NK-92 (cell line): ENCODE measurements around the gene PDE2A.

ENCODE experiments used
- DNase-seq: peaks from one replicate; lab custom pipeline; 2025; ENCODE audit not compliant: unreplicated experiment; lab: John Stamatoyannopoulos, UW

The PDE2A gene

DNA sequence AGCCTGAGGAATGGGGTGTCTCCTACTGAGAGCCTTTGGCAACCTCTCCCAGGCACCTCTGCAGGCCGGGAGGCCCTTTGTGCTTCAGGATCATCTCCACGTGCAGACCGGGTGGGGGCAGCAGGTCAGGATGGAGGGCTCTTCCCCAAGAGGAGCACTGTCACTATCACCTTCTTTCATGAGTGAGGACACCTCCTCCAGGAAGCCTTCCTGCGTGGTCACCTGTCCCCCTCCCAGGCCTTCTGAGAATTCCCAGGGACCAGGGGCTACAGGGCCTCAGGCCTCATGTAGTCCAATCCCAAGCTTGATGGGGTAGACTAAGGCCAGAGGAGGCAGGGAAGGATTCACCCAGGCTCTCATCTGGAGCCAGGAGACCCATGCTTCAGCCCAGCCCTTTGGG is 57.6 kb downstream of the PDE2A start:
- DNase-seq = no peak

DNA sequence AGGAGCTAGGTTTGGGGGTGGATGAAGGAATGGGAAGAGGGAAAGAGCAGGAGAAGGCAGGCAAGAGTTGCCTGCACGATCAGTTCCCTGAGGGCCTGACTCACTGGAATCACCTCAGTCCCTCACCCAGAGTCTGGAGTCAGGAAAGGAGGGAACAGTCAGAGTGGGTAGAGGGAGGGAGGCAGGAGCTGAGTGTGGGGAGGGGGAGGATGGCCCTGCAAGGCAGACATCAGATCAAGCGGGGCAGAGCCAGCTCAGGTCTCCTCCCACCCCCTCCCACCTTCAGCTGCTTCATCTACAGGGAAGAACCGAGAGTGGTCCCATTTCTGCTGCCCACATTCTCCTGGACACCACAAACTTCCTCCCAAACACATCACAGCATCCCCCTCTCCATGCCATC is 58.9 kb downstream of the PDE2A start:
- no peak for DNase-seq

DNA sequence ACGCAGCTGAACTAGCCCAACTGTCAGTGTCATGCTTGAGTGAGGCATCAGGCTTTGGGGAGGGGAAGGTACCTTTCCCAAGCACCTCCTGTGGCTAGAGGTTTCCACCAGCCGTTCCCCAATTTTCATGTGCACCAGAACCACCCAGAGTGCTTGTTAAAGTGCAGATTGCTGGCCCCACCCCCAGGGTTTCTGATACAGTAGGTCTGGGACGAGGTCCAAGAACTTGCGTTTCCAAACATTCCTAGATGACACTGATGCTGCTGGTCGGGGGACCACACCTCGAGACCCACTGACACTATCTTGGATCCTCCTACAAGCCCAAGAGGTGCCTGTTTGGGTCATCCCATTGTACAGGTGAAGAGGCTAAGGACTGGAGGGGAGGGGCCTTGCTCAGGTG is 59.8 kb downstream of the PDE2A start:
- DNase-seq = no peak

DNA sequence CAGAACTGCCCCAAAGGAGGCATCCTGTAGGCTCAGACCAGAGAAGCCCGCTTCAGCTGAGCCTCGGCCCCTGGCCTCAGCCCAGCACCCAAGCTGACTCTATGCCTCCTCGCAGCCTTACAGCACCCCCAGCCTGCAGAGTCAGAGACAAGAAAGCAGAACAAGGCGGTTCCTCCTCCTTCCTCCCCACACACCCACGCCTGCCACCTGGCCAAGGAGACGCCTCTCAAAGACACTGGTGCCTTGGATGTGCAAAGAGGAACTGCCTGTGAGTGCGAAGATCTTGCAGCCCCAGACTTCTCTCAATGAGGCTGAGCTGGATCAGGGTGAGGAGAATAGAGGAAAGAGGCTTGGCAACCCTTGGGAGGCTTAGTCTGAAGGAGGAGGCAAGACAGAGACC is 60.2 kb downstream of the PDE2A start:
- no peak for DNase-seq

DNA sequence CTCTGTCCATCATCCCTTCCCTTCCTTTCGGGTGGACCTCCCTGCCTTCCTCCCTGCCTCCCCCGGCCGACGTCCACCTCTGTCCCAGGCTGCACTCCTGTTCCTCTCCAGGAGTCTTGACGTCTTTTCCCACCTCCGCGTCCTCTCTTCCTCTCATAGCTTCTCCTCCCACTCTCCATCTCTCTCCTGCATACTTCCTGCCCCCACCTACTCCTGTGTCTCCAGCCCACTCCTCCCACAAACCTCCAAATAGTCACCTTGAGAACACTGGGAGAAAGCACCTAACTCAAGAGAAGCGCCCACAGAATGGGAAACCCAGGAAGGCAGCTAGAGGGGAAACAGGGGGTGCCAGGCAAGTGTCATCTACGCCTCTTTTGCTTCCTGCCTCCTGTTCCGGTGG is 60.8 kb downstream of the PDE2A start:
- DNase-seq = no peak

DNA sequence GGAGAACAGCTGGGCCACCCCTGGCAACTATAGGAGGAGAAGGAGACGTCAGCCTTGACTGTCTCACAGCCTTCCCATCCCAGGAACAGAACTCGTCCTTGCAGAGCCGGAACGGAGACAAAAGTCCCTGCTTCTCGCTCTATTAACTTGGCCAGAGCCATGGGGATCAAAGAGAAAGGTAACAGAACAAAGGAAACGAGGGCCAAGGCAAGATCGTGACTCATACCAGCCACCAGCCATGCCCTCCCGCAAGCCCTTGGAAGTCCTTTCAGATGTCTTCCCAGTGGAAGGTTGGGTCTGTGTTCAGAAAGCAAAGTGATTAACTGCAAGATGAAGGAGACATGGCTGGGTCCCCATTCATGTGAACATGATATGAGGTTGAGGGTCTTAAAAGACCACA is 64.7 kb downstream of the PDE2A start:
- no peak for DNase-seq

DNA sequence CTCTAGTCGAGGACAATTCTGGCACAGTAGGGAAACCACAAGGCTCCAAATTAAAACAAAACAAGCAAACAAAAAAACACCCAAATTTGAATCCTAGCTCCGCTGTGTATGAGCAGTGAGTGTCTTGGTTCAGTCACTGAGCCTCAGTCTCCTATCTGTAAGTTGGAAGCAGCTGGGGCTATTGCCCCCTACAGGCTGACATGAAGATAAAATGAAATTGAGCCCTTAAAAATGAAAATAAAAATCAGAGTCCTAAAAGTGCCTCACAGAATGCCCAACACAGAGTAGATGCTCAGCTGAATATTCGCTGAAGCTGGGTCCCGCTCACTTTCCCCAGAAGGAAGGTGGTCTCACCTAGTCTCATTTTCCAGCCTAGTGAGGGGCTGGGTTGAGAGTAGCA is 65.2 kb downstream of the PDE2A start:
- no peak for DNase-seq

DNA sequence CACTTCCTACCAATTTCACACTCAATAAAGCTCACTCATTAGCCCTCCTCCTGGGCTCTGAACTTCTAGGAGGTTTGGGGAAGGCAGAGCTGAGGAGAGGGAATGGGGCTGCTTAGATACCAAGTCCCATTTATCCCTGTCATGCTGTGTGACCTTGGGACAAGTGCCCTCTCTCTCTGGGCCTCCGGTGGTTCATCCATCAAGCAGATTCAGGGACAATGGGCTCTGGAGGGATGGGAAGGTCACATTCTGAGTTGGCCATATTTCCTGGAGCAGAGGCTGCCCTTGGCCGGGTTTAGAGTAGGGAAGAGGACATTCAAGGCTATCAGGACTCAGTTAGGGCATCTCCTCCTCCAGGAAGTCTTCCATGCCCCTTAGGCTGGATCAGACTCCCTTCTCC is 66.7 kb downstream of the PDE2A start:
- DNase-seq = no peak

DNA sequence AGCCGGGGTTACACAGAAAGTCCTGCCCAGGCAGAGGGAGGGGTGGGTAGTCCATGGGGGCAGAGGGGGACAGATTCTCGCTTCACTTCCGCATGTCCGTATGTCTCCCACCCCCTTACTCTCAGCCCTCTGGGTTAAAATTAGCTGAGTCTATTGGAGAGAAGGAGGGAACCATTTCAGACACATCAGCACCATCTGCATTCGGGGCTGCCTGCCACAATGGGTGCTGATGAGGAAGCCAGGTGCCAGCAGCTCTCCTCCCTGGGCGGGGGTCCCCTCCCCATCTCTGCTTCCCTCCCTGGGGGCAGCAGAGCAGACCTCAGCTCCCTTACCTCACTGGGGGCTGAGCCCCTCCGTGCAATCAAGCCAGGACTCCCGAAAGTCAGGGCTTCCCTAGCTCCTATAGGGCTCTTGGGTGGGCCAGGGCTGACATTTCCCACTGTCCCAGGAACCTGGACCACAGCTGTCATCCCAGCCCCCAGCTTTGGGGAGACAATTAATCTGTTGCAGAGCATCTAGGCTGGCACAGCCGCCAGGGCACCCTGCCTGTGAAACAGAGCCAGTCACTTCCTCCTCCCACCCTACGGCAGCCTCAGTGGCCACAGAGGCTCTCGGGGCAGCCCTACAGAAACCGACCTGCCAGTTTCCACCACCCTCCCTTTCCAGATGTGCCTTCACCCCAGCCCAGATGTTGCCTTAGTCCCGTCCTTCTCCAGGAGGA is 67.3 kb downstream of the PDE2A start:
- no peak for DNase-seq

DNA sequence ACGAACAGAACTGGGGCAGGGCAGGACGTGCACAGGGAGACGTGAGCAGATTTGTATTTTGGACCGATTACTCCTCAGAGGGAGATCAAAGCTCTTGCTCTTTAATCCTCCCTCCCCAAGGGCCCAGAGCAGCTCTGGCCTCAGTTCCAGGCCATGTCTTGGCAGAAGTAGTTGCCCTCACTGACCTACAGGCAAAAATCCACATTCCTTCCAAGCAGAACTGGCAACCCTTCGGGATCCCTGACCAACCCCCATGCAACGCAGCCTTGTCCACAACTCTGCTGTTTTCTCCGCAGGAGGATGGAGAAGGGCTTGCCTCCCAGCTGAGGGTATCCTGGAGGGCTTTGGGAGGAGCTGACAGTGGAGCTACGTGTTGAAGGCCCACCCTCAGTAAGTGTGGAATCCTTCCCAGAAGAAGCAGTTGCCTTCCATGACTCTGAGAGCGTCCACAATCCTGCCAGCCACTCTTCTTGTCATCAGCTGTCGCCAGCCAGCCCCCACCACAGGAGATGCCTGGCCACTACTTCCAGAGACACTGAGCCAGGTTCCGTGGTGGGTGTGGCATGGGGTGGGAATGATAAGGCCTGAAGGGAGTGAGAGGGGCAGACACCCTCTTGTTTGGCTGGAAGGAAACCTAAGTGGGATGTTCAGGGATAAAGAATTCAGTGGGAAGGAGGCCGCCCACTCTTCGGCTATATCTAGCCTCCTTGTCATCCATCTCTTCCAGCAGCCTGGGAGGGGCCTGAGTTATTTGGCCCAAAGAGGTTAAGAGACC is 68.1 kb downstream of the PDE2A start:
- DNase-seq = no peak

DNA sequence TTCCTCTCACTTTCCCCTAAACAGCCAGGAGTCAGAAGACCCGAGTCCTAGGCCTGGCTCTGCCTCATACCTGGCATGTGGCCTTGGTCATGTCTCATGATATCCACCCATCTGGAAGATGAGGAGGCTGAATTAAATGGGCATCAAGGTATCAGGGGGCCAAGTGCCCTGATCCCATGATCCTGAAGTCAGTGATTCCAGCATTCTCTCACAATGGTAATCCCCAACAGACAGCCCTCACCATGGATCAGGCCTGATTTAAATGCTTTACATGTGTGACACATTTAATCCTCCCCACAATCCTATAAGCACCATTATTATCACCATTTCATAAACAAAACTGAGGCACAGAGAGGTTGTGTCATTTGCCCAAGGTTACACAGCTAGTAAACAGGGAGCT is 70.0 kb downstream of the PDE2A start:
- DNase-seq = no peak

DNA sequence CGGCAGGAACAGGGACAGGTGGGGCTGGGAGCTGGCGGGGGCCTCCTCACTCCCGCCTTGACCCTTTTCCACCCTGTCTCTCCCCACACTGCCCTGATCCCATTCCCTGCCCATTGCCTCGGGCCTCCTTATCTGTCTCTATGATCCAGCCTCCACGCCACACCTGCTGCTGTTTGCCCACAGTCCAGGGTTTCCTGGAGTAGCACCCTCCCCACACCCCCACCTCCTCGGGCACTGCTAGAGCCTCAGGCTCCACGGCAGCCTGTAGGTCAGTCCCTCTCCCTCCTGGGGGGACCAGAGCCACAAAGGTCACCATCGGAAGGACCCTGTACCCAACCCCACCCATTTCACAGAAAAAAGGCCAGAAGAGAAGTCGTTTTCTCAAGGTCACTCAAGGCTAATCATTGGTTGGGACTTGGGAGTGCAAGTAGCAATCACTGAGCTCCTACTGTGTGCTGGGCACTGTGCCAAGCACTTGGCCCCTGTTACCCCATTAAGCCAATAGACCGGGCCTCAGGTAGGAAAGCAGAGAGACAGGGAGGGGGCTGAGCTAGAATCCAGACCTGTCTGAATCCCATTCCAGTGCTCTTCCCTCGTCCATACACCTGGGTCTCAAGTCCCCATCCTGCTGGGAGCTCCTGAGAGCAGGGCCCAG is 71.8 kb downstream of the PDE2A start:
- no peak for DNase-seq

DNA sequence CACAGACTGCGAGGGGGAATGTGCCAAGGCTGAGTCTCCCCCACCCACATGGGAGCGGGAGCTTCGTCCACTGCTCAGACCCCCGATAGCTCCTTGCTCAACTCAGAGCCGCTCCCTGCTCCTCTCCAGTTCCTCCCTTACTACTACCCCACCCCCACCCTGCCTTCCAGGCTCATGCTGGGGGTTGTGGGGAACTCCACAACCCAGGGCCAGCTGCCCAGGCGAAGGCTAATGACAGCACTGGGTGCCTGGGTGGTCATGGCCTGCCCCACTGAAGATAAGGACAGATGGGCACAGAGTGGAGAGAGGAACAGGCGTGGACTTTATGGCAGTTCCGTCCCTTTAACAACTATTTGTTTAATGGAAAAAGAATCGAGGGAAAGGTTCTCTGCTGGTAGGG is 73.7 kb downstream of the PDE2A start:
- DNase-seq = no peak

DNA sequence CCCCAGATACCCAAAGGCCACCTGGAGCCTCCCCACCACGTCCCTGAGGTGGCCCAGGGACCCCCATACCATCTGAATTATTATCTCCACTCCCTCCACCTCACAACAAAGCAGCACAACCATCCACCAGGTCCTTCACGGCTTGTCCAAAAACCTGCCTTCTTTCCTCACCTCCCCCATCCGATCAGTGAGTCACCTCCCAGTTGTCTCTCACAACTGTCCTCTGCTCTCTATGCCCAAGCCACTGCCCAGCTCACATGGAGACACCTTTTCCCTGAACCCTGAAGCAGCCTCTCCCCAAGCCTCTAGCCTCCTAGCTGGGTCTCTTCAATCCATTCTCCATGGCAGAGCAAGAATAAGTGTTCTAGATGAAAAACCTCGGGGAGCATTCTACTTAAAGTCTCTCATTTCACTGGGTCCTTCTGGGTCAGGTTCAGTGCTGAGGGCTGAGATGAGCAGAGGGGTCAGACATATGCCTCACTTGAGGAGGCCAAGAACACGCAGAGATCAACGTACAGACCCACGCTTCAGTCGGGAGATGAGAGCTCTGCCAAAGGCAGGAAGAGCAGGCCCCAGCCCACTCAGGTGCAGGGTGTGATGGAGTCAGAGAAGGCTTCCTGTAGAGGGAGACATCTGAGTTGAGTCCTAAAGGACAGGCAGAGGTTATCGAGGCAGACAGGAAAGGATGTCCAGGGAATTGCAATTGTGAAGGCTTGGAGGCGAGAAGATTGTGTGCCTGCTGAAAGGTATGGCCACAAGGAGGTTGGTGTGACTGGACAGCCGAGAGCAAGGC is 74.7 kb downstream of the PDE2A start:
- no peak for DNase-seq

DNA sequence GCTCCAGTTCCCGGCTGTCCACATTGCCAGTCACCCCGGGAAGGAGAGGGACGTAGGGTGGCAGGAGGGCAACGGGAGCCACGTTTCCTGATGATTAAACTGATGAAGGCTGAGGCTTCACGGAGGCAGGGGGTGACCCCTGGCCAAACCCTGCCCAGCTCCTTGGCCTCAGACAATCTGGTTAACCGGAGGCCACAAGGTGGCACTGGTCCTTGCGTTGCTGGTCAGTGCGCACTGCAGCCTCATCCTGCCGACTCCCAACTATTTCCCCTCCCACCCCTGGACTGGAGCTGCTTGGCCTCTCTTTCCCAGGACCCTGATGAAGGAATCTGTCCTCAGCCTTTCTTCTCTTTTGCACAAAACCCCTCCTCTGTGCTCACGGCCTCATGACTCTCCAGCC is 75.3 kb downstream of the PDE2A start:
- DNase-seq = no peak

DNA sequence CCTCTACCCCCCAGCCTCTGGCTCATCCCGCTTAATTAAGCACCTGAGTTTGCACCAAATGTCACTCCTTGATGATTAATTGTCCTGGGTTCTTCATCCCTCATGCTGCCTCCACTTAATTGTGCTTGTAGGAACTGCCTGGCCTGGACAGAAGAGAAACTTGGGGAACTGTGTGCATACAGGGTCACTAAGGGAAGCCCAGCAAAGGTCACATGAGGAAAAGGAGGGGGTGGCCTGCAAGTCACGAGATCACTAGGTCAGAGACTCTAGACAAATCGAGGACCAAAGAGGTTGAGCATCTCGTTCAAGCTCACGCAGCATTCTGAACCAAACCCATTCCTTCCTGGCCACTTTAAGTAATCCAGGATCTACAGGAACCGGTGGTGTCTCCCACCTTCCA is 75.8 kb downstream of the PDE2A start:
- no peak for DNase-seq

DNA sequence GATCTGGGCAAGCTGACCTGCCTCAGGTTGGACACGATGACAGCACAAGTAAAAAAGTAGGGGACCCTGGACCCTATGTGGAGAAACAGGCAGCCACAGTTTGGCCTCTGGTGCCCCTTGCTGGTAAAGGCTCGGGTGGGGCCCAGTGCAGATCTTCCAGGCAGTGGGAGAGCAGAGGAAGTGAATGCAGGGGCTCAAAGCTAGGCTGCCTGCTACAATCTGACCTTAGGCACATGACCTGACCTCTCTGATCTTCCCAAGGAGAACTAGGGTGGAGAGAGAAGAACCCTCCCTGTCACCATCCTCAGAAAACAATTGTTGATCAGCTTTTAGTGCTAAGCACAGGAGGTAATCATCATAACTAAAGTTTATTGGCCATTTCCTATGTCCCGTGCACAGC is 76.5 kb downstream of the PDE2A start:
- DNase-seq = no peak

DNA sequence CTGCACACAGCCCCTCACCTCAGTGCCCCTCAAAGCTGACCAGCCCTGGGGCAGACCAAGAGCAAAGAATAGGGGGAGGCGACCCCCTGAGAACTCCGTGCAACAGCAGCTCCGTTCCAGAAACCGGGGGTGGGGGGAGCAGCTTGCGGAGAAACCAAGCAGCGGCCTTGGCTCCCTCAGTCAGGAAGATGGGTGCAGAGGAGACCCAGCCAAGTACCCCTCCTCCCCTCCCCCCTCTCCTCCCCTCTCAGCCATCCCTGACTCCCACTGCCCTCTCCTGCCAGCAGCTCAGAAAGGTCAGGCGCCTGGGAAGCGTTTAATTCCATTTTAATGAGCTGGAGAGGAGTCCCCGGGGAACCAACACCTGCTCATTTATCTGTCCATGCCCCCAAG is 78.9 kb downstream of the PDE2A start:
- no peak for DNase-seq

DNA sequence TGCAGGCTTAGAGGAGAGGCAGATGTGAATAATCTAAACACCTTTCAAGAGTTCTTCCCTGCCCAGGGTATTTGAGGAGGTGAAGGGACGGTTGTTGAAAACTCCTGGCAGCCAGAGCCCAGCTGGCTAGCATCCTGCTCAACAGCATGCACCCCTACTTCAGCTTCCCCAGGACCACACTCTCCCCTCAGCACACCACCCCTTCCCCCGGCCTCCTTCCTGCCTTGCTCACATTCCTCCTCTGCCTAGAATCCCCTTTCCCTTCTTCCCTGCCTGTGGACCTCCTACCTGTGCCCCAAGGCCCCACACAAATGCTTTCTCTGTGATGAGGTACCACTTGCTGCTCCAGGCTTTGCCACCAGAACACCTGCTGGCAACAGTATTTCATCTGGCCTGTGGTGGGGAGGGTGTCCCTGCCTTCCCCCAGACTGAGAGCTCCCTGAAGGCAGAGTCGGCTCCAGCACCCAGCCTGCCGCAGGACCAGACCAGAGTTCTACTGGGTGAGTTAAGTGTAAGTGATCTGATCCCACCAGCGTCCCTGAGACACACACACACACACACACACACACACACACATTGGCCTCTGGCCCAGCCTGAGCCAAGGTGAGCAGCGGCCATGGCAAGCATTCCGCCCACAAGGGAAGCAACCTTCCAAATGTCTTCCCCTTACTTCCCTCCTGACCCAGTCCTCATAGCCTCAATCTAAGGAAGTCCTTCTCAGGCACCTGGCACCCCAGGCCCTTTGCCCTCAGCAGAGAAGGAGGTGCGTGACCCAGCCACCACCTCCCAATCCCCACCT is 79.5 kb downstream of the PDE2A start:
- DNase-seq = no peak

DNA sequence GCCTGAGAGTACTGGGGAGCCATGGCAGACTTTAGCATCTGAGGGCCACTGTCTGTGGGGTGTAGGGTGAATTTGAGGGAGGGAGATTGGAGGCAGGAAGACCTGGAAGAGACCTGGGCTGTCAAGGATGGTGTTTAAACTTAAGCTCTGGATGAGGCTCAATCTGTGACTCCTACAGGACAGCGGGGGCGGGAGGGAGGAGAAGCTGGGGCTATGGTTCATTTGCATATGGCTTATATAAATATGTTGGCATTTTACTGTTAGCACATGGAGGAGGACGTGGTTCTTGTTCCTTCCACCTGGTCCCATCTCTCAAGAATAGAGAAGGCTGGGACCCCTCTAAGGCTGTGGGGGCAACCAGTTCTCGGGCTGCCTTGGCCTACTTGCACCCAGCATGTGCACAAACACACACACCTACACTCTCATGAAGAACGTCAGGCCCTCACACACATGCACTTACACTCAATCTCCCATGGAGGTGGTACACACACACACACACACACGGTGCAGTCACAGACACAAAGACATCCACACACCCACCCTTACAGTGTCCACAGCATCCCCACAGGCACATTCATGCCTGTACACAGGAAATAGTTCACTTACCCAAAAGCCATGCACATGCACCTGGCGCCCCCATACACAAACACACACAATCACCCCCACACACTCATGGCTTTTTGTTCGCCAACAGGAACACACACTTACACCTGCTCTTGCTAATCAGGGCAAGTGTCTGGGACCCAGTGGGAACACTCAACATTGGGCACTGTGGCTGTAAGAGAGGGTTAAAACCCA is 81.3 kb downstream of the PDE2A start:
- DNase-seq = no peak
